GM19455 (cell line): ENCODE results near the gene IRX3.

Experiments used
- ATAC-seq: cut with Tn5 transposase; IDR thresholded peaks from one replicate; pipeline ENCODE4 v1.9.1; 2021; ENCODE audit not compliant: unreplicated experiment

IRX3 gene

DNA sequence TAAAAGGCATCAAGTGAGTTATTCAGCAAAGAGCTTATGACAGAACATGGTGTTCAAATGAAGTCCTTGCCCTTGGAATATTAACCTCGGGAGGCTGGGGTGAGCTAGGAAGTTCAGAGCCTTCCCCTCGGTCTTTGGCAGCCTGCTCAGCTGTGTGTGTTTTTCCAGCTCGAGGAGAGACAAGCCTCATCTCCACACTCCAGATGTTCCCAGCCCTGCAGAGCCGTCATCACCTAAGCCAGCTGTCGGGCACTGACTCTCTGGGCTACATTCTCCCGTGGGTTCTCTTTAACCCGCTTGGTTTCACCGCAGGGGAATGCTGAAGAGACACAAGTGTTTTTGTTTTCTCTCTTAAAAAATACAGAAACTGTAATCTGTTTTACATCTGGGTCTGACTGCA lies 47.1 kb downstream of the IRX3 start:
- ATAC-seq, result no peak

DNA sequence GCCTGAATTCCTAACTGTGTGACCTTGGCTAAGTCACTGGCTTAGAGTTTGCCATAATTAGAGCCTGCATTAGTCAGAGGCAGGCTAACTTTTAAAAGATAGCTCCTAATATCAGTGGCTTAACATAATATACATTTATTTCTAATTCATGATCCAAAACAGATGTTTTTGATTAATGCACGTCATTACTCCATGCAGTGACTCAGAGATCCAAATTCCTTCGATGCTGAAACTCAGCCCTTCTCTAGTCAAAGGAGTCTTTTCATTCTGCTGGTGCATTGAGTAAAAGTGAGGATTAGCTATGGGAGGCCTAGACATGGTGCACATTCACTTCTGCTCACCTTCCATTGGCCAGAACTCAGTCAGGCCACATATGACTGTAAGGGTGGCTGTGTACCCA lies 49.8 kb downstream of the IRX3 start:
- no peak for ATAC-seq

- no peak for ATAC-seq
These were observed 53.0 kb downstream of the IRX3 start for GRCh38 chr16:54233615-54234014.
